CD4-positive, alpha-beta T cell treated with Interferon gamma for 1 hour (primary cell): ENCODE measurements around the gene SH2D4B.

ENCODE experiments used
- DNase-seq: peaks from one replicate; pipeline ENCODE4 v3.0.0-alpha.2; 2020

The SH2D4B gene

DNA sequence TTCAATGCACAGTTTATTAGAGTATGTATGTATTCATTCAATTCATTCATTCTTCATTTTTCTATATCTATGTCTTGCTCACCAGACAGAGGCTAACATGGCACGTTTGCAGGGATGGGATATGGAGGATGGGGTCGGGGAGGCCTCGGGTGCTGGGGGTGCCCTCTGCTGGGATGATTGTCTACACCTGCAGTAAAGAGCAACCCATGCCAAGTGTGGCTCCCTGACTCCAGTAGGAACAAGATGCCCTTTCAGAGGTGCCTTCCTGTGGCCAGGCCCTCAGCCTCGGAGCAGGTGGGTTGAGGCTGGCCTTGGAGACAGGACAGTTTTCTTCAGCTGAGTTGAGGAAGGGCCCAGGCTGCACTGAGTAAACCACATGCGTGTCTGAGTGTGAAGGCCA lies 157.2 kb downstream of the SH2D4B start:
- DNase-seq: no peak
